ENCODE data around the gene KRTAP1-5.
"Not testable (repeated sequence)": the region's sequence is repeated elsewhere in the genome, so short reads cannot be mapped to it uniquely, and the experiment has no call there.

The KRTAP1-5 gene

DNA sequence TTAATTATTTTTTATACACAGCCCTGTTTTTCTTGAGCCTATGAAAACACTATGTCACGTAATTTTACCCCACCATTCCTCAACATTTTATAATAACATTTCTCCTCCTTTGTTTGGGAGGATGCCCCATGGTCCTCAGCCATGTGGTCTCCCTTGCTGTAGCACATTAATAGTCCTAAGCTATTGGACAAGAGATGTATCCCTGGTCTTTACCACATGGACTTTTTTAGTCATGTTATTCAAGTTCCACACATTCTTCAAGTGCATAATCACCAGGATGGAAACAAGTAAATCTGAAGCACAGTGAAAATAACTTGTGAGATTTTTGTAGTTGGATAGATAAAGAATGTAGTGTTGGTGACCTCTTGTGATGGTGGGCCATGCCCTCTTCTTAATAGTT, 35.0 kb upstream of the KRTAP1-5 start:
- no peak overlapping the region for H3K4me3 ChIP-seq (ENCODE audit: extremely low read depth, insufficient read depth, low read length, poor library complexity, severe bottlenecking)
- H3K36me3 ChIP-seq (ENCODE audit: control insufficient read depth, insufficient read depth, low read length), result no peaks in the 10 kb centered on the region
- peaks cover 11% of the 10 kb centered on the region for H3K4me1 ChIP-seq (ENCODE audit: control insufficient read depth, insufficient read depth, low read length, poor library complexity, severe bottlenecking)
- peaks cover 5% of the 10 kb centered on the region for H3K9me3 ChIP-seq (ENCODE audit: control insufficient read depth, low read length)
- 89% methylated on average over 1 of the region's 1 CpG; no CpG with 5 or more reads in 1 of the 2 experiments for WGBS, 2 experiments (ENCODE audit: insufficient coverage in 2 of 2)
- peak overlapping the region; percentile 58 for H3K27ac ChIP-seq (ENCODE audit: low read depth, low read length, severe bottlenecking)

DNA sequence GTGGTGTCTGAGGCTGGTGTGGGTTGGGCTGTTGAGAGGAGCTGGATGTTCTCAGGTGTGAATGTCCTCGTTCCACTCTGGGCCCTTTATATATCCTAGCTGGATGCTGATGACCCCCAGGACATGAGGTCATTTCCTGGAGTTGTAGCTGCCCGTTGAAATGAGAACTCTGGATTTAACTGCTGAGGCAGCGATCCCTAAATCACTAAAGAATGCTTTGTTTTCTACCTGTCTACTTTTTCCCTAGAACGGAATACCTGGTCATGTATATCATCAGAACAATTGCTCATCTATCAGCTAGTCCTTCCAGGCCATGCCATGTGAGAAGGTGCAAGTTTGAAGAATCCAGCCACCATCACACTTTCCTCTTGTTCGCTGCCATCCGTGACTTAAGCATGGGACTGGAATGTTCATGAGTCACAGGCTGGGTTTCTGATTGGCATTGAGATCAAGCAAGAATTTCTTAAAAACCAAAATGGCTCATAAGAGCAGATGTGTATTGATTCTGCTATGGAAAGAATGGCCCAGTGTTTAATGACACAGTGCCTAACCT, 33.1 kb upstream of the KRTAP1-5 start, which contains the start of gene KRTAP2-3:
TSS of gene KRTAP2-3 (minus strand) at position 63 of the 553 bp plus-strand sequence. CDS start 64 bp downstream, outside the sequence.
- Histone ChIP-seq H3K4me3 (ENCODE audit: extremely low read depth, insufficient read depth, low read length, poor library complexity, severe bottlenecking) (no peak within 1 kb of the TSS), H3K36me3 (ENCODE audit: control insufficient read depth, insufficient read depth, low read length) (no peaks in the 10 kb centered on the region), H3K27ac (ENCODE audit: low read depth, low read length, severe bottlenecking) (peak within 1 kb of the TSS; percentile 63), H3K9me3 (ENCODE audit: control insufficient read depth, low read length) (peaks cover 11% of the 10 kb centered on the region), H3K4me1 (ENCODE audit: control insufficient read depth, insufficient read depth, low read length, poor library complexity, severe bottlenecking) (peaks cover 11% of the 10 kb centered on the region)
- 83 to 87% methylated on average over 2 to 6 of the region's 6 CpGs for WGBS, 2 experiments (ENCODE audit: insufficient coverage in 2 of 2)

DNA sequence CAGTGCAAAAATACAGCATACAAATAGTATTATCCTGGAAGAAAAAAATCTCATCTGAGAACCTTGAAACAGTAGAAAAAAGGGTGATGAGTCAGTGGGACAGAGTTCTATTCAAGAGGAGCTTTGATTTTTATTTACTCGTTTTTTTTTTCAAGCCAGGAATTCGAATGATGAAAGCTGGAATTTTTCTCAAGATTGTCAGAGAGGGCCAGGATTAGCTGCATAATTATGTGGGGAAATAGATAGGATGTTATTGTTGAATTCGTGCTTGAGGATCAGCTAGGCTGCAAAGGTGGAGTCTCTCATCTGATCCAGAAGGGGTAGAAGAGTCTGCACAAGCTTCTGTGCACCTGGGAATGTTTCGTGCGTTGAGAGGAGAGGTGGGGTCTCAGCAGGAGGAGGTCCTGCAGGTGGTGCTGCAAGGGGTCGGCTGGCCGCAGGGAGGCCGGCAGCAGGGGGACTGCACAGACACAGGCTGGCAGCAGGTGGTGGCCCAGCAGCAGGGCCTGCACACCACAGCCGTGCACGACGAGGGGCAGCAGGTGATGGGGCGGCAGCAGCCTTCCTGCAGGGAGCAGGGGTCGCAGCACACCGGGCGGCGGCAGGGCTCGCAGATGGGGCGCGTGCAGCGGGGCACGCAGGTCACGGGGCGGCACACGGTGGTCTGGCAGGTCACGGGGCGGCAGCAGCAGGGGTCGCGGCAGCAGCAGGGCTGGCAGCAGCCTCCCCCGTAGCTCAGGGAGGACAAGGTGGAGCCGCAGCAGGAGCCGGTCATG, 32.5 kb upstream of the KRTAP1-5 start:
- H3K36me3 ChIP-seq (ENCODE audit: control insufficient read depth, insufficient read depth, low read length); H3K4me3 ChIP-seq (ENCODE audit: extremely low read depth, insufficient read depth, low read length, poor library complexity, severe bottlenecking): not testable (repeated sequence)
- H3K27ac ChIP-seq (ENCODE audit: low read depth, low read length, severe bottlenecking), result peak overlapping the region; percentile 63
- 72 to 77% methylated on average over 4 to 5 of the region's 31 CpGs for WGBS, 2 experiments (ENCODE audit: insufficient coverage in 2 of 2)
- peaks cover 11% of the 10 kb centered on the region for H3K9me3 ChIP-seq (ENCODE audit: control insufficient read depth, low read length)
- H3K4me1 ChIP-seq (ENCODE audit: control insufficient read depth, insufficient read depth, low read length, poor library complexity, severe bottlenecking), result peaks cover 11% of the 10 kb centered on the region

- Histone ChIP-seq H3K27ac (ENCODE audit: low read depth, low read length, severe bottlenecking) (no peak overlapping the region), H3K36me3 (ENCODE audit: control insufficient read depth, insufficient read depth, low read length) (no peaks in the 10 kb centered on the region), H3K4me3 (ENCODE audit: extremely low read depth, insufficient read depth, low read length, poor library complexity, severe bottlenecking) (no peak overlapping the region), H3K9me3 (ENCODE audit: control insufficient read depth, low read length) (peaks cover 11% of the 10 kb centered on the region), H3K4me1 (ENCODE audit: control insufficient read depth, insufficient read depth, low read length, poor library complexity, severe bottlenecking) (peaks cover 11% of the 10 kb centered on the region)
- 100% methylated on average over 1 of the region's 5 CpGs; no CpG with 5 or more reads in 1 of the 2 experiments for WGBS, 2 experiments (ENCODE audit: insufficient coverage in 2 of 2)
Measured at GRCh38 chr17:41058741-41059140, 31.7 kb upstream of the KRTAP1-5 start.

DNA sequence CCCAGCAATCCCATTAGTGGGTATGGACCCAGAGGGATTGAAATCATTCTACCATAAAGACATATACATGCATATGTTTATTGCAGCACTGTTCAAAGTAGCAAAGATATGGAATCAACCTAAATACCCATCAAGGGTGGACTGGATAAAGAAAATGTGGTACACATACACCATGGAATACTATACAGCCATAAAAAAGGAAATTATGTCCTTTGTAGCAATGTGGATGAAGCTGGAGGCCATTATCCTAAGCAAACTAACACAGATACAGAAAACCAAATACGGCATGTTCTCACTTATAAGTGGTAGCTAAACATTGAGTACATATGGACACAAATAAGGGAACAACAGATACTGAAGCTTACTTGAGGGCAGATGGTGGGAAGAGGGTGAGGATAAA, 30.5 kb upstream of the KRTAP1-5 start:
- WGBS, 2 experiments (ENCODE audit: insufficient coverage in 2 of 2), result 100% methylated on average over 1 of the region's 1 CpG; no CpG with 5 or more reads in 1 of the 2 experiments
- no peaks in the 10 kb centered on the region for H3K36me3 ChIP-seq (ENCODE audit: control insufficient read depth, insufficient read depth, low read length)
- H3K4me1 ChIP-seq (ENCODE audit: control insufficient read depth, insufficient read depth, low read length, poor library complexity, severe bottlenecking), result peaks cover 11% of the 10 kb centered on the region
- no peak overlapping the region for H3K4me3 ChIP-seq (ENCODE audit: extremely low read depth, insufficient read depth, low read length, poor library complexity, severe bottlenecking)
- H3K27ac ChIP-seq (ENCODE audit: low read depth, low read length, severe bottlenecking), result no peak overlapping the region
- H3K9me3 ChIP-seq (ENCODE audit: control insufficient read depth, low read length), result peaks cover 17% of the 10 kb centered on the region

DNA sequence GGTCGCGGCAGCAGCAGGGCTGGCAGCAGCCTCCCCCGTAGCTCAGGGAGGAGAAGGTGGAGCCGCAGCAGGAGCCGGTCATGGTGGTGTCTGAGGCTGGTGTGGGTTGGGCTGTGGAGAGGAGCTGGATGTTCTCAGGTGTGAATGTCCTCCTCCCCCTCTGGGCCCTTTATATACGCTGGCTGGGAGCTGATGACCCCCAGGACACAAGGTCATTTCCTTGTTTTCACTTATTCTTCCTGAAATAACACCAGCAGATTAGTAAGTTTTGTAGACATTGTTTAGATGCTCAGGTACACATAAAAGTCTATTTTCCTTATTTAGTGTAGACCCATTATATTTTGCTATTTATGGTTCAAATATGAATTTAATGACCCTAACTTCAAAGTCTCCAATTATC, 28.1 kb upstream of the KRTAP1-5 start, which contains the start of gene KRTAP2-2:
TSS of gene KRTAP2-2 (minus strand) at position 101 of the 400 bp plus-strand sequence. CDS start at position 82, 19 bp downstream.
- WGBS, 2 experiments (ENCODE audit: insufficient coverage in 2 of 2), result no CpG with 5 or more reads among the region's 6 CpGs
- H3K27ac ChIP-seq (ENCODE audit: low read depth, low read length, severe bottlenecking); H3K36me3 ChIP-seq (ENCODE audit: control insufficient read depth, insufficient read depth, low read length); H3K4me3 ChIP-seq (ENCODE audit: extremely low read depth, insufficient read depth, low read length, poor library complexity, severe bottlenecking); H3K4me1 ChIP-seq (ENCODE audit: control insufficient read depth, insufficient read depth, low read length, poor library complexity, severe bottlenecking): not testable (repeated sequence)
- peaks cover 17% of the 10 kb centered on the region for H3K9me3 ChIP-seq (ENCODE audit: control insufficient read depth, low read length)

- H3K27ac ChIP-seq (ENCODE audit: low read depth, low read length, severe bottlenecking); H3K4me1 ChIP-seq (ENCODE audit: control insufficient read depth, insufficient read depth, low read length, poor library complexity, severe bottlenecking); H3K36me3 ChIP-seq (ENCODE audit: control insufficient read depth, insufficient read depth, low read length); H3K4me3 ChIP-seq (ENCODE audit: extremely low read depth, insufficient read depth, low read length, poor library complexity, severe bottlenecking): not testable (repeated sequence)
- 92 to 96% methylated on average over 3 to 5 of the region's 9 CpGs for WGBS, 2 experiments (ENCODE audit: insufficient coverage in 2 of 2)
- H3K9me3 ChIP-seq (ENCODE audit: control insufficient read depth, low read length), result peaks cover 17% of the 10 kb centered on the region
Measured at GRCh38 chr17:41054556-41054955, 27.5 kb upstream of the KRTAP1-5 start.

GRCh38 chr17:41054025-41054424, 27.0 kb upstream of the KRTAP1-5 start:
- 84 to 86% methylated on average over 4 of the region's 4 CpGs for WGBS, 2 experiments (ENCODE audit: insufficient coverage in 2 of 2)
- no peak overlapping the region for H3K4me3 ChIP-seq (ENCODE audit: extremely low read depth, insufficient read depth, low read length, poor library complexity, severe bottlenecking)
- peaks cover 5% of the 10 kb centered on the region for H3K4me1 ChIP-seq (ENCODE audit: control insufficient read depth, insufficient read depth, low read length, poor library complexity, severe bottlenecking)
- H3K9me3 ChIP-seq (ENCODE audit: control insufficient read depth, low read length), result peaks cover 17% of the 10 kb centered on the region
- H3K36me3 ChIP-seq (ENCODE audit: control insufficient read depth, insufficient read depth, low read length), result no peaks in the 10 kb centered on the region
- H3K27ac ChIP-seq (ENCODE audit: low read depth, low read length, severe bottlenecking), result no peak overlapping the region

DNA sequence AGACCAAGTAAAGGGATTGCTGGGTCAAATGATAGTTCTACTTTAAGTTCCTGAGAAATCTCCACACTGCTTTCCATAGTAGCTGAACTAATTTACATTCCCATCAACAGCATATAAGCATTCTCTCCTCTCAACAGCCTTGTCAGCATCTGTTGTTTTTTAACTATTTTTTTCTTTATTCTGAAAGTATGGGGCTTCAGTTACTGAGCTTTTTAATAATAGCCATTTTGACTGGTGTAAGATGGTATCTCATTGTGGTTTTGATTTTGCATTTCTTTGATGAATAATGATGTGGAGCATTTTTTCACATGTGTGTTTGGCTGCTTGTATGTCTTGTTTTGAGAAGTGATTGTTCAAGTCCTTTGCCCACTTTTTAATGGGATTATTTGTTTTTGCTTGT, 25.6 kb upstream of the KRTAP1-5 start:
- Histone ChIP-seq H3K4me3 (ENCODE audit: extremely low read depth, insufficient read depth, low read length, poor library complexity, severe bottlenecking) (no peak overlapping the region), H3K27ac (ENCODE audit: low read depth, low read length, severe bottlenecking) (no peak overlapping the region), H3K36me3 (ENCODE audit: control insufficient read depth, insufficient read depth, low read length) (no peaks in the 10 kb centered on the region), H3K4me1 (ENCODE audit: control insufficient read depth, insufficient read depth, low read length, poor library complexity, severe bottlenecking) (peaks cover 8% of the 10 kb centered on the region), H3K9me3 (ENCODE audit: control insufficient read depth, low read length) (peaks cover 17% of the 10 kb centered on the region)

- peaks cover 5% of the 10 kb centered on the region for H3K9me3 ChIP-seq (ENCODE audit: control insufficient read depth, low read length)
- H3K4me1 ChIP-seq (ENCODE audit: control insufficient read depth, insufficient read depth, low read length, poor library complexity, severe bottlenecking), result peaks cover 8% of the 10 kb centered on the region
- no peak overlapping the region for H3K4me3 ChIP-seq (ENCODE audit: extremely low read depth, insufficient read depth, low read length, poor library complexity, severe bottlenecking)
- H3K27ac ChIP-seq (ENCODE audit: low read depth, low read length, severe bottlenecking), result peak overlapping the region; percentile 70
- no peaks in the 10 kb centered on the region for H3K36me3 ChIP-seq (ENCODE audit: control insufficient read depth, insufficient read depth, low read length)
- 81 to 88% methylated on average over 2 of the region's 2 CpGs for WGBS, 2 experiments (ENCODE audit: insufficient coverage in 2 of 2)
Measured at GRCh38 chr17:41049110-41049509, 22.1 kb upstream of the KRTAP1-5 start.

DNA sequence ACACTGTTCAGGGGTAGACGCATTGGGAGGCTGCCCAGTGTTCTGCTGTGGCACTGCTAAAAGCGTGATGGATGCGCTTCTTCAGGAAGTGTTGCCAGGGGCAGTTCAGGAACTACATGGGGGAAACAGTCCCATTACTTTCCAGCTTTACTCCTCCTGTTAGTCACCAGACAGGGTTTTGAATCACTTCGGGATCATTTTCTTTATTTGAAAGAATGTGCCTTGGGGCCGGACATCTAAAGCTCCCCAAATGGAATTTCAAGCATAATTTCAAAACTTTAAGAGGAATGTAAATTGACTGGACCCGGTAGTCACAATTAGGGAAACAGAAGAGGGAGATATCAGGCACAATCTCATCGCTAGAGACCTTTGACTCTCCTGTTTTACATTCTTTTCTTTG, 21.4 kb upstream of the KRTAP1-5 start:
- H3K4me1 ChIP-seq (ENCODE audit: control insufficient read depth, insufficient read depth, low read length, poor library complexity, severe bottlenecking), result peaks cover 8% of the 10 kb centered on the region
- peaks cover 4% of the 10 kb centered on the region for H3K9me3 ChIP-seq (ENCODE audit: control insufficient read depth, low read length)
- WGBS, 2 experiments (ENCODE audit: insufficient coverage in 2 of 2), result 72 to 75% methylated on average over 2 to 4 of the region's 7 CpGs
- peak overlapping the region; percentile 70 for H3K27ac ChIP-seq (ENCODE audit: low read depth, low read length, severe bottlenecking)
- H3K4me3 ChIP-seq (ENCODE audit: extremely low read depth, insufficient read depth, low read length, poor library complexity, severe bottlenecking), result no peak overlapping the region
- no peaks in the 10 kb centered on the region for H3K36me3 ChIP-seq (ENCODE audit: control insufficient read depth, insufficient read depth, low read length)
